ENCODE data around the gene SHCBP1.

The SHCBP1 gene

GRCh38 chr16:46649588-46650253, 28.5 kb upstream of the SHCBP1 start:
- H2BK5ac ChIP-seq (ENCODE audit: low read length), result no peak overlapping the region
- H2BK15ac ChIP-seq (replicated peaks; ENCODE audit: low read depth), result no peak overlapping the region
- H4K8ac ChIP-seq (ENCODE audit: low read depth, low read length), result no peak overlapping the region
- WGBS (ENCODE audit: extremely low coverage, insufficient coverage, low lambda C conversion rate), result no CpG with 5 or more reads among the region's 27 CpGs
- H3K36me3 ChIP-seq (ENCODE audit: control insufficient read depth, insufficient read depth, low read length), result no peaks in the 10 kb centered on the region
- H3K23ac ChIP-seq (ENCODE audit: low read length), result no peak overlapping the region
- no peak overlapping the region for H4K5ac ChIP-seq (ENCODE audit: low read length)
- H2AK5ac ChIP-seq (ENCODE audit: low read length), result no peak overlapping the region
- no peak overlapping the region for H3K18ac ChIP-seq (ENCODE audit: low read length)
- no peak overlapping the region for H3K27ac ChIP-seq (ENCODE audit: low read depth, low read length)
- H3K4me1 ChIP-seq (ENCODE audit: control insufficient read depth, low read depth, low read length), result no peaks in the 10 kb centered on the region
- H3K27me3 ChIP-seq (ENCODE audit: insufficient read depth, low read length, poor library complexity), result no peaks in the 10 kb centered on the region
- H3K79me2 ChIP-seq (ENCODE audit: control insufficient read depth, insufficient read depth, low read length), result no peaks in the 10 kb centered on the region
- H3K4ac ChIP-seq (ENCODE audit: low read depth, low read length), result no peak overlapping the region
- H3K56ac ChIP-seq (ENCODE audit: low read length), result no peak overlapping the region
- no peak overlapping the region for H3K4me2 ChIP-seq (ENCODE audit: low read length)
- H3K79me1 ChIP-seq (ENCODE audit: low read length), result no peaks in the 10 kb centered on the region
- no peak overlapping the region for H3K9ac ChIP-seq (ENCODE audit: low read length)
- no peak overlapping the region for H3K4me3 ChIP-seq (ENCODE audit: low read length)
- no peak for DNase-seq
- H2BK120ac ChIP-seq (ENCODE audit: low read depth, low read length), result no peak overlapping the region

- Histone ChIP-seq H3K27me3 (ENCODE audit: insufficient read depth, low read length, poor library complexity) (no peaks in the 10 kb centered on the region), H2AK5ac (ENCODE audit: low read length) (no peak overlapping the region), H3K36me3 (ENCODE audit: control insufficient read depth, insufficient read depth, low read length) (no peaks in the 10 kb centered on the region), H3K23ac (ENCODE audit: low read length) (no peak overlapping the region), H3K4me1 (ENCODE audit: control insufficient read depth, low read depth, low read length) (no peaks in the 10 kb centered on the region), H3K18ac (ENCODE audit: low read length) (no peak overlapping the region), H2BK120ac (ENCODE audit: low read depth, low read length) (no peak overlapping the region), H3K56ac (ENCODE audit: low read length) (no peak overlapping the region), H3K79me2 (ENCODE audit: control insufficient read depth, insufficient read depth, low read length) (no peaks in the 10 kb centered on the region), H2BK5ac (ENCODE audit: low read length) (no peak overlapping the region), H3K9ac (ENCODE audit: low read length) (no peak overlapping the region), H3K4me3 (ENCODE audit: low read length) (no peak overlapping the region), H4K5ac (ENCODE audit: low read length) (no peak overlapping the region), H4K8ac (ENCODE audit: low read depth, low read length) (no peak overlapping the region), H2BK15ac (replicated peaks; ENCODE audit: low read depth) (no peak overlapping the region), H3K27ac (ENCODE audit: low read depth, low read length) (no peak overlapping the region), H3K4me2 (ENCODE audit: low read length) (no peak overlapping the region), H3K4ac (ENCODE audit: low read depth, low read length) (no peak overlapping the region), H3K79me1 (ENCODE audit: low read length) (no peaks in the 10 kb centered on the region)
- peak; percentile 41 for DNase-seq
- WGBS (ENCODE audit: extremely low coverage, insufficient coverage, low lambda C conversion rate), result no CpG with 5 or more reads among the region's 8 CpGs
Observed at GRCh38 chr16:46648656-46649055, 27.5 kb upstream of the SHCBP1 start.

- Histone ChIP-seq H3K27me3 (ENCODE audit: insufficient read depth, low read length, poor library complexity) (no peaks in the 10 kb centered on the region), H3K18ac (ENCODE audit: low read length) (no peak overlapping the region), H3K79me1 (ENCODE audit: low read length) (no peaks in the 10 kb centered on the region), H2AK5ac (ENCODE audit: low read length) (no peak overlapping the region), H2BK15ac (replicated peaks; ENCODE audit: low read depth) (no peak overlapping the region), H4K5ac (ENCODE audit: low read length) (no peak overlapping the region), H3K27ac (ENCODE audit: low read depth, low read length) (no peak overlapping the region), H3K4ac (ENCODE audit: low read depth, low read length) (no peak overlapping the region), H3K4me2 (ENCODE audit: low read length) (no peak overlapping the region), H3K79me2 (ENCODE audit: control insufficient read depth, insufficient read depth, low read length) (no peaks in the 10 kb centered on the region), H3K9ac (ENCODE audit: low read length) (no peak overlapping the region), H3K36me3 (ENCODE audit: control insufficient read depth, insufficient read depth, low read length) (no peaks in the 10 kb centered on the region), H2BK5ac (ENCODE audit: low read length) (no peak overlapping the region), H3K4me3 (ENCODE audit: low read length) (no peak overlapping the region), H3K23ac (ENCODE audit: low read length) (no peak overlapping the region), H3K4me1 (ENCODE audit: control insufficient read depth, low read depth, low read length) (no peaks in the 10 kb centered on the region), H4K8ac (ENCODE audit: low read depth, low read length) (no peak overlapping the region), H2BK120ac (ENCODE audit: low read depth, low read length) (no peak overlapping the region), H3K56ac (ENCODE audit: low read length) (no peak overlapping the region)
- DNase-seq, result no peak
- no CpG with 5 or more reads among the region's 9 CpGs for WGBS (ENCODE audit: extremely low coverage, insufficient coverage, low lambda C conversion rate)
Observed at GRCh38 chr16:46638947-46639925, 18.1 kb upstream of the SHCBP1 start.

- no peak overlapping the region for H4K5ac ChIP-seq (ENCODE audit: low read length)
- H2AK5ac ChIP-seq (ENCODE audit: low read length), result no peak overlapping the region
- WGBS (ENCODE audit: extremely low coverage, insufficient coverage, low lambda C conversion rate), result no CpG with 5 or more reads among the region's 32 CpGs
- H3K4me2 ChIP-seq (ENCODE audit: low read length), result peak overlapping the region; percentile 26
- H3K79me1 ChIP-seq (ENCODE audit: low read length), result no peaks in the 10 kb centered on the region
- peak; percentile 84 for DNase-seq
- H3K4ac ChIP-seq (ENCODE audit: low read depth, low read length), result no peak overlapping the region
- no peak overlapping the region for H3K9ac ChIP-seq (ENCODE audit: low read length)
- no peaks in the 10 kb centered on the region for H3K4me1 ChIP-seq (ENCODE audit: control insufficient read depth, low read depth, low read length)
- H4K8ac ChIP-seq (ENCODE audit: low read depth, low read length), result no peak overlapping the region
- no peak overlapping the region for H3K4me3 ChIP-seq (ENCODE audit: low read length)
- peak overlapping the region; percentile 53 for H3K56ac ChIP-seq (ENCODE audit: low read length)
- no peaks in the 10 kb centered on the region for H3K79me2 ChIP-seq (ENCODE audit: control insufficient read depth, insufficient read depth, low read length)
- no peak overlapping the region for H2BK15ac ChIP-seq (replicated peaks; ENCODE audit: low read depth)
- no peaks in the 10 kb centered on the region for H3K36me3 ChIP-seq (ENCODE audit: control insufficient read depth, insufficient read depth, low read length)
- H3K27ac ChIP-seq (ENCODE audit: low read depth, low read length), result no peak overlapping the region
- H3K18ac ChIP-seq (ENCODE audit: low read length), result no peak overlapping the region
- H3K27me3 ChIP-seq (ENCODE audit: insufficient read depth, low read length, poor library complexity), result no peaks in the 10 kb centered on the region
- no peak overlapping the region for H2BK120ac ChIP-seq (ENCODE audit: low read depth, low read length)
- H3K23ac ChIP-seq (ENCODE audit: low read length), result no peak overlapping the region
- no peak overlapping the region for H2BK5ac ChIP-seq (ENCODE audit: low read length)
Observed at GRCh38 chr16:46632778-46633733, 11.9 kb upstream of the SHCBP1 start.

- Histone ChIP-seq H3K18ac (ENCODE audit: low read length) (no peak overlapping the region), H4K8ac (ENCODE audit: low read depth, low read length) (no peak overlapping the region), H2BK15ac (replicated peaks; ENCODE audit: low read depth) (no peak overlapping the region), H3K23ac (ENCODE audit: low read length) (no peak overlapping the region), H3K79me2 (ENCODE audit: control insufficient read depth, insufficient read depth, low read length) (no peaks in the 10 kb centered on the region), H3K4me3 (ENCODE audit: low read length) (no peak overlapping the region), H3K27ac (ENCODE audit: low read depth, low read length) (no peak overlapping the region), H3K4me2 (ENCODE audit: low read length) (no peak overlapping the region), H3K4me1 (ENCODE audit: control insufficient read depth, low read depth, low read length) (no peaks in the 10 kb centered on the region), H2BK5ac (ENCODE audit: low read length) (no peak overlapping the region), H3K36me3 (ENCODE audit: control insufficient read depth, insufficient read depth, low read length) (no peaks in the 10 kb centered on the region), H3K27me3 (ENCODE audit: insufficient read depth, low read length, poor library complexity) (no peaks in the 10 kb centered on the region), H3K4ac (ENCODE audit: low read depth, low read length) (no peak overlapping the region), H2BK120ac (ENCODE audit: low read depth, low read length) (no peak overlapping the region), H3K56ac (ENCODE audit: low read length) (peak overlapping the region; percentile 60), H4K5ac (ENCODE audit: low read length) (peak overlapping the region; percentile 10), H3K9ac (ENCODE audit: low read length) (no peak overlapping the region), H2AK5ac (ENCODE audit: low read length) (no peak overlapping the region), H3K79me1 (ENCODE audit: low read length) (no peaks in the 10 kb centered on the region)
- no CpG with 5 or more reads among the region's 10 CpGs for WGBS (ENCODE audit: extremely low coverage, insufficient coverage, low lambda C conversion rate)
- peak; percentile 80 for DNase-seq
Observed at GRCh38 chr16:46629331-46630219, 8.4 kb upstream of the SHCBP1 start.
